HCT116 (cell line): ENCODE results near the gene IFITM1.
"Not testable (repeated sequence)": the region's sequence is repeated elsewhere in the genome, so short reads cannot be mapped to it uniquely, and the experiment has no call there.

Experiments
- CEBPB ChIP-seq: IDR thresholded peaks from 2 replicates; pipeline ENCODE4 v1.6.1; 2012; ENCODE audit warnings: low read depth
- EZH2phosphoT487 ChIP-seq: fragments of 200-600 bp; IDR thresholded peaks from 2 replicates; pipeline ENCODE4 v1.6.1; 2018; ENCODE audit warnings: antibody characterized with exemption, borderline replicate concordance
- JUND ChIP-seq: IDR thresholded peaks from 2 replicates; pipeline ENCODE4 v1.6.1; 2012
- POLR2A ChIP-seq: IDR thresholded peaks from 2 replicates; pipeline ENCODE4 v1.7.0; 2011; ENCODE audit warnings: borderline replicate concordance; ENCODE audit not compliant: insufficient read depth, insufficient read length; ENCODE audit errors: extremely low read depth
- RAD21 ChIP-seq: IDR thresholded peaks from 2 replicates; pipeline ENCODE4 v1.6.1; 2012; ENCODE audit warnings: low read depth, mild to moderate bottlenecking
- TCF7L2 ChIP-seq: IDR thresholded peaks from 2 replicates; pipeline ENCODE4 v1.7.0; 2011; ENCODE audit warnings: borderline replicate concordance, inconsistent platforms; ENCODE audit not compliant: insufficient read depth, insufficient read length; ENCODE audit errors: extremely low read depth
- YY1 ChIP-seq: IDR thresholded peaks from 2 replicates; pipeline ENCODE4 v1.6.1; 2011; ENCODE audit warnings: low read length, low read depth, moderate library complexity, mild to moderate bottlenecking; ENCODE audit not compliant: insufficient replicate concordance; ENCODE audit errors: extremely low read depth
- ZNF274 ChIP-seq: fragments of 200-500 bp; sonication (Bioruptor generic); IDR thresholded peaks from 2 replicates; pipeline ENCODE4 v1.6.1; 2014; ENCODE audit warnings: mild to moderate bottlenecking, low read depth, low read length, inconsistent platforms
- TF ChIP-seq, protein P1 (sequence below): IDR thresholded peaks from 2 replicates; pipeline ENCODE4 v1.6.1; 2012; ENCODE audit warnings: low read depth
- TF ChIP-seq, protein P2 (sequence below), 3 experiments: fragments of 200-600 bp in 1 of 3; sonication (generic) in 1 of 3; IDR thresholded peaks in 2 of 3; conservative IDR thresholded peaks in 1 of 3; 2 replicates each; pipeline ENCODE4 v1.5.1; 2012 to 2017; ENCODE audit warnings: low read depth in 2 of 3, low read length in 2 of 3, antibody characterized with exemption in 1 of 3, borderline replicate concordance in 1 of 3, control low read depth in 1 of 3, mild to moderate bottlenecking in 1 of 3, mixed read lengths in 1 of 3, mixed run types in 1 of 3, moderate library complexity in 1 of 3; ENCODE audit not compliant: insufficient read depth in 1 of 3
- TF ChIP-seq, protein P3 (sequence below): IDR thresholded peaks from 2 replicates; pipeline ENCODE4 v1.6.1; 2012
- TF ChIP-seq, protein P4 (sequence below): IDR thresholded peaks from 2 replicates; pipeline ENCODE4 v1.6.1; 2012

DNA sequence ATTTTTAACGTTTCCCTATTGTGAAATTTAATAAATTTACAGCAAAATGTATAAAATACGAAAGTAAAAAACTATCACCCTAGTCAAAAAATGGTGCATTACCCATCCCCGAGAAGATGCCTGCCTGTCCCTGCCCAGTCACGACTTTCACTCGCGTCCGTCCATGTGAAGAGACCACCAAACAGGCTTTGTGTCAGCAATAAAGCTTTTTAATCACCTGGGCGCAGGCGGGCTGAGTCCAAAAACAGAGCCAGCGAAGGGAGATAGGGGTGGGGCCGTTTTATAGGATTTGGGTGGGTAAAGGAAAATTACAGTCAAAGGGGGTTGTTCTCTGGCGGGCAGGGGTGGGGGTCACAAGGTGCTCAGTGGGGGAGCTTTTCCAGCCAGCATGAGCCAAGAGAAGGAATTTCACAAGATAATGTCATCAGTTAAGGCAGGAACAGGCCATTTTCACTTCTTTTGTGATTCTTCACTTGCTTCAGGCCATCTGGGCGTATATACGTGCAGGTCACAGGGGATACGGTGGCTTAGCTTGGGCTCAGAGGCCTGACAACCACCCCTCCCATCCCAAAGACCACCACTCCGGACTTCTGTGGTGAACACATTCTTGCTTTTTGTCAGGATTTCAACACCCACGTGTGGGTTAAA, 19.9 kb downstream of the IFITM1 start:
- TF ChIP-seq, protein P1, sequence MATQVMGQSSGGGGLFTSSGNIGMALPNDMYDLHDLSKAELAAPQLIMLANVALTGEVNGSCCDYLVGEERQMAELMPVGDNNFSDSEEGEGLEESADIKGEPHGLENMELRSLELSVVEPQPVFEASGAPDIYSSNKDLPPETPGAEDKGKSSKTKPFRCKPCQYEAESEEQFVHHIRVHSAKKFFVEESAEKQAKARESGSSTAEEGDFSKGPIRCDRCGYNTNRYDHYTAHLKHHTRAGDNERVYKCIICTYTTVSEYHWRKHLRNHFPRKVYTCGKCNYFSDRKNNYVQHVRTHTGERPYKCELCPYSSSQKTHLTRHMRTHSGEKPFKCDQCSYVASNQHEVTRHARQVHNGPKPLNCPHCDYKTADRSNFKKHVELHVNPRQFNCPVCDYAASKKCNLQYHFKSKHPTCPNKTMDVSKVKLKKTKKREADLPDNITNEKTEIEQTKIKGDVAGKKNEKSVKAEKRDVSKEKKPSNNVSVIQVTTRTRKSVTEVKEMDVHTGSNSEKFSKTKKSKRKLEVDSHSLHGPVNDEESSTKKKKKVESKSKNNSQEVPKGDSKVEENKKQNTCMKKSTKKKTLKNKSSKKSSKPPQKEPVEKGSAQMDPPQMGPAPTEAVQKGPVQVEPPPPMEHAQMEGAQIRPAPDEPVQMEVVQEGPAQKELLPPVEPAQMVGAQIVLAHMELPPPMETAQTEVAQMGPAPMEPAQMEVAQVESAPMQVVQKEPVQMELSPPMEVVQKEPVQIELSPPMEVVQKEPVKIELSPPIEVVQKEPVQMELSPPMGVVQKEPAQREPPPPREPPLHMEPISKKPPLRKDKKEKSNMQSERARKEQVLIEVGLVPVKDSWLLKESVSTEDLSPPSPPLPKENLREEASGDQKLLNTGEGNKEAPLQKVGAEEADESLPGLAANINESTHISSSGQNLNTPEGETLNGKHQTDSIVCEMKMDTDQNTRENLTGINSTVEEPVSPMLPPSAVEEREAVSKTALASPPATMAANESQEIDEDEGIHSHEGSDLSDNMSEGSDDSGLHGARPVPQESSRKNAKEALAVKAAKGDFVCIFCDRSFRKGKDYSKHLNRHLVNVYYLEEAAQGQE: not testable (repeated sequence)
- TF ChIP-seq, protein P2, sequence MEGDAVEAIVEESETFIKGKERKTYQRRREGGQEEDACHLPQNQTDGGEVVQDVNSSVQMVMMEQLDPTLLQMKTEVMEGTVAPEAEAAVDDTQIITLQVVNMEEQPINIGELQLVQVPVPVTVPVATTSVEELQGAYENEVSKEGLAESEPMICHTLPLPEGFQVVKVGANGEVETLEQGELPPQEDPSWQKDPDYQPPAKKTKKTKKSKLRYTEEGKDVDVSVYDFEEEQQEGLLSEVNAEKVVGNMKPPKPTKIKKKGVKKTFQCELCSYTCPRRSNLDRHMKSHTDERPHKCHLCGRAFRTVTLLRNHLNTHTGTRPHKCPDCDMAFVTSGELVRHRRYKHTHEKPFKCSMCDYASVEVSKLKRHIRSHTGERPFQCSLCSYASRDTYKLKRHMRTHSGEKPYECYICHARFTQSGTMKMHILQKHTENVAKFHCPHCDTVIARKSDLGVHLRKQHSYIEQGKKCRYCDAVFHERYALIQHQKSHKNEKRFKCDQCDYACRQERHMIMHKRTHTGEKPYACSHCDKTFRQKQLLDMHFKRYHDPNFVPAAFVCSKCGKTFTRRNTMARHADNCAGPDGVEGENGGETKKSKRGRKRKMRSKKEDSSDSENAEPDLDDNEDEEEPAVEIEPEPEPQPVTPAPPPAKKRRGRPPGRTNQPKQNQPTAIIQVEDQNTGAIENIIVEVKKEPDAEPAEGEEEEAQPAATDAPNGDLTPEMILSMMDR (IDR thresholded peaks at IDR 0.05 in 2 of 3, conservative IDR thresholded peaks at IDR 0.05 in 1 of 3; ENCODE audit: borderline replicate concordance in 1 of 3, insufficient read depth in 1 of 3, low read depth in 2 of 3, low read length in 2 of 3): not testable (repeated sequence)
- TF ChIP-seq, protein P3, sequence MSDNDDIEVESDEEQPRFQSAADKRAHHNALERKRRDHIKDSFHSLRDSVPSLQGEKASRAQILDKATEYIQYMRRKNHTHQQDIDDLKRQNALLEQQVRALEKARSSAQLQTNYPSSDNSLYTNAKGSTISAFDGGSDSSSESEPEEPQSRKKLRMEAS: not testable (repeated sequence)
- TF ChIP-seq YY1, POLR2A, JUND, RAD21, CEBPB, EZH2phosphoT487, TCF7L2, ZNF274: not testable (repeated sequence)
- TF ChIP-seq, protein P4, sequence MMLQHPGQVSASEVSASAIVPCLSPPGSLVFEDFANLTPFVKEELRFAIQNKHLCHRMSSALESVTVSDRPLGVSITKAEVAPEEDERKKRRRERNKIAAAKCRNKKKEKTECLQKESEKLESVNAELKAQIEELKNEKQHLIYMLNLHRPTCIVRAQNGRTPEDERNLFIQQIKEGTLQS: not testable (repeated sequence)
